Mesangial cell (primary cell): ENCODE measurements around the gene TGFB1I1. TPM values are rescaled to one million over a fixed set of nuclear protein-coding genes. Genes with fewer than 3 reads are reported as not detected.

Experiments used
- total RNA-seq: library from RNA; depleted of rRNA; stranded (reverse); fragments of >200 nt; gene quantifications from 2 replicates; pipeline ENCODE4 v1.2.3, GENCODE V29; 2015

TGFB1I1 gene
- 172 and 174 TPM in 2 replicates for total RNA-seq

DNA sequence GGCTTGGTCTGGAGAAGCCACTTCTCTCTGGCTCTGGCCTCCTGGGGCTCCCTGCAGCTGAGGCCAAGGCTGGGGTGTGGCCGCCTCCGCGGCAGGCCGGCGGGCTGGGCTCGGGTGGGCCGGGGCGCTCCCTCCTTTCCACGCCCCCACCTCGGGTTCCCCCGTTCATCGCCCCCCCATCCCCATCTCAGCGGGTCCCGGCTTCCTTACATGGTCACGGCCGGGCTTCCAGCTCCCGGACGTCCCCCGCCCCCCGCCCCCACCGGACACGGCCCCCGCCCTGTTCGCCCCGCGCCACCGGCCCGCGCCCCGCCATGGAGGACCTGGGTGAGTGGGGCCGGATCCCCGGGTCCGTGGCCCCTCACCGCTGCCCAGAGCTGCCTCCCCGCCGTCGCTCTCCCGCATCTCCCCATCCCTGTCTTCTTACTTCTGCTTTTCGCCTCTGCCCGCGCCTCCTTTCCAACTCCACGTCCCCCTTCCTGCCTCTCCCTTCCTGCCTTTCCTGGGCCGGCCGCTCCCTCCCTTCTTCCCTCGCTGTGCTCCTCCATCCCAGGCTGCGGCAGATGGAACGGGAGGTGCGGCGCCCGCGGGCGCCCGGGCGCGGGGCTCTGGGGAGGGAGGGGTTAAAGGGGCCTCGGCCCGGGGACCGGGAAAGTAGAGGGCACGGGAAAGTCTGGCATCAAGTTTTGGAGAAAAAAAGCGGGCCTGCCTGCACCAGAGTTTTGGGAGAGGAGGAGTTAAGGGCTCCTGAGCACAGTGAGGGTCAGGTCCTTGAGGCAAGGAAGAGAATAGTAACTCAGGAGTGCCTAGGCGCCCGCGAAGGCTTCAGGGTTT lies at the start of gene TGFB1I1:
Gene TGFB1I1 (plus strand): TSS at position 278 of the 834 bp plus-strand sequence. CDS start 37 bp downstream, at position 315.

DNA sequence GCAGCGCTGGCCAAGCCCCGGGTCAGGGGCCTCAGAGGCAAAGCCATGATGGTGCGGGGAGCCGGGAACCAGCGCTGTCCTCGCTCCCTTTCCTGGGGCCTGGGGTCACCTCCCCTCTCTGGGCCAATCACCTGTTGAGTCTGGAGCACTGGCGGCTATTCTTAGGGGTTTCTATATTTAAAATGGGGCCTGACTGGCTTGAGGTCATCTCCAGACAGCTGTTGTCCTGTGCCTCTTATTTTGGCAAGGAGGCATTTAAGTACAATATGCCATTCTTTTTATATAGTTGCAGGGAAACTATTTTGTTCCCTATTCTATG lies 43.7 kb upstream of the TGFB1I1 start, which contains the start of gene COX6A2:
Gene COX6A2 (minus strand): TSS at position 82 of the 319 bp plus-strand sequence. CDS start 35 bp downstream, at position 47.

DNA sequence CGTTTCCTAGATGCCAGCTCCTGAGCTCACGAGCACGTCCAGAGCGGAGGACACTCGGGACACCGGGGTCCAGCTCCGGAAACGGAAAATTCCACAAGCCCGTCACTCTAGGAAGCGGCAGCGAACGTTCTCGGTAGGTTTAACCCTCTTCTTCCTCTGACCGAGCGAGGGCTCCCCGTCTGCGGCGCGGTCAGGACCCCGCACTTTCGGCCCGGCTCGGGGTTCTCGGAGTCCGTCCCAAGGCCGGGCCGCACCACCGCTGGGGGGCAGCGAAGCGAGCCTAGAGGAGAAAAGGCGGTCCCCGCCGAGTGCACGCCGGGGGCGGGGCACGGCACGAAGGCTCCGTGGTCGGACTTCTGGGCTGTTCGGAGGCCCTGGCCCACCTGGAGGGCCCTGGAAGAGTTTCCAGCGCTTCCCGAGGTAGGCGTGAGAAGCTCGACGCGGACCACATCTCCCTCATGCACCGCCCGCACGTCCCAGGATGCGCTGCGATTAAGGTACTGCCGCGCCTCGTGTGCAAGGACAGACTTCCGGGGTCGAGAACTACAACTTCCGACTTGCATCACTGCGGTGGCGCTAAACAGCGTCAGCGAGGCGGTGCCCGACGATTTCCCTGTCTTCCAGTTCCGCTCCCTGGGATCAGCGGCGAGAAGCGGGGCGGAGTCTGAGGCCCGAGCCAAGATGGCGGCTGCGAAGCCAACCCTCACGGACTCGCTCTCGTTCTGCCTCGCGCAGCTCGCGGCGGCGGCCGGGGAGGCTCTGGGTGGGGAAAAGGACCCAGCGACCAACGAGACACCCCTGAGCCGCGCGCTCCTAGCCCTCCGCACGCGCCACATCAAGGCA lies 12.9 kb upstream of the TGFB1I1 start, which contains the start of gene ARMC5:
Gene ARMC5 (plus strand): TSS at position 658 of the 843 bp plus-strand sequence. CDS start 24 bp downstream, at position 682.

DNA sequence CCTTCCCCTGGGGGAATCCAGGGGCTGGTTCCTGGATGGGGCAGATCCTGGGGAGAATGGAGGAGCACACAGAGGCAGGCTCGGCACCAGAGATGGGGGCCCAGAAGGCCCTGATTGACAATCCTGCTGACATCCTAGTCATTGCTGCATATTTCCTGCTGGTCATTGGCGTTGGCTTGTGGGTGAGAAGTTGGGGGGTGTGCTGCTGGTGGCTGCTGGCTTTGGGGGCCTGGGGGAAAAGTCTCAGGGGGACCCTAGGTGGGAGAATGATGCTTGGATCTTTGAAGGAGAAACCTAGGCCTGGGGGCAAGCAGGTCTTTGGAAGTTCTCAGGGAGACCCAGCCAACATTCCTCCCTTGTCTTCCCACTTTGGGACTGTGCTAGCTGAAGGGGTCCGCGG lies 11.1 kb downstream of the TGFB1I1 start, which contains the start of gene SLC5A2:
Gene SLC5A2 (plus strand): TSS at position 43 of the 400 bp plus-strand sequence. CDS start 14 bp downstream, at position 57.

DNA sequence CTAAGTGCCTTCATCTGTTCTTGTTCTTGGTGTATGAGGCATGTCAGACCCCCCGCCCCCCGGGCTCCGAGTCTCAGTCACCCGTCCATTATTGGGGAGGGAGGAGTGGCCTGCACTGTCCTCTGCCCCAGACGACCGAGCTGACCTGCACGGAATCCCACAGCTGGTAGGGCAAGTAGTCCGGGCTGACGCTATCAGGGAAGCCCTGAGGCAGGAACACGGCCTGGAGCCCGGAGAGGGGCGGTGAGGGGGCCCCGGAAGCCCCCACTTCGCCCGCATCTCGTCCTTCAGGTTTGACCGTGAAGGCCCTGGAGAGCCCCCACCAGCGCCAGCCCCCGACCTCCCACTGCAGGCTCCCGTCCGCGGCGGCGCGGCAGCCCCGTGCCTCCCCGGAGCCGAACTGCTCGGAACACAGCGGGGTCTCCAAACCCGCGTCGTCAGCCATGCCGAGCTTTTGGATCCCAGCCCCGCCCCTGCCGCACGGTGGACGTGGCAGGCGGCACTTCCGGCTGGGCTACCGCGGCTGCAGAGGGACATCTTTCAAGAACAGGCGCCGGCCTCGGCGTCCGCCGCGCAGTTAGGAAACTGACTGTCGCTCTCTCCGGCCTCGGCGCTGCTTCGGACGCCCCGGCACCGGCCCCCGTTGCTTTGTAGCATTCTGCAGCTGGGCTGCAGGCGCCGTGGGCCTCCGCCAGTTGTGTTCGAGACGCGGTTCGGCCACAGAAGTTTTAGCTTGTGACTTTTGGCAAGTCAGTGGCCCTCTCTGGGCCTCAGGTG lies 36.2 kb downstream of the TGFB1I1 start, which contains the start of gene RUSF1:
Gene RUSF1 (minus strand): TSS at position 463 of the 777 bp plus-strand sequence. CDS start 18 bp downstream, at position 445.

Other genes with a start within 250 kb of the TGFB1I1 start
- gene ITGAM, start 212.2 kb upstream of the TGFB1I1 start, total RNA-seq: 2.1 TPM in 1 of 2 replicates, not detected in the other
- gene ITGAX, start 117.0 kb upstream of the TGFB1I1 start, total RNA-seq: under 0.01 TPM in 2 replicates
- gene ITGAD, start 78.8 kb upstream of the TGFB1I1 start, total RNA-seq: not detected in 2 replicates
- gene COX6A2, start 43.8 kb upstream of the TGFB1I1 start, total RNA-seq: not detected in 2 replicates
- gene ZNF843, start 29.4 kb upstream of the TGFB1I1 start, total RNA-seq: 0.49 and 1.3 TPM in 2 replicates
- gene ARMC5, start 12.7 kb upstream of the TGFB1I1 start, total RNA-seq: 10.3 and 11.8 TPM in 2 replicates
- 0.63 TPM in 1 of 2 replicates, not detected in the other for gene SLC5A2, start 11.0 kb downstream of the TGFB1I1 start, total RNA-seq
- gene RUSF1, start 36.2 kb downstream of the TGFB1I1 start, total RNA-seq: 44.5 and 66.9 TPM in 2 replicates
- gene AHSP, start 55.7 kb downstream of the TGFB1I1 start, total RNA-seq: not detected in 2 replicates